A549 (cell line): Measurements from ENCODE around the gene PYURF. TPM values are rescaled to one million over a fixed set of nuclear protein-coding genes. Genes with fewer than 3 reads are reported as not detected.
A peak's percentile ranks its signal among the peaks of the same experiment; 100 is the strongest.

Experiments used
- ATAC-seq, 2 experiments: fragments of 200-7000 bp in 1 of 2; fragments of >200 bp in 1 of 2; cut with Nextera tagmentation in 1 of 2; cut with Tn5 transposase in 1 of 2; 3 replicates each; pipeline versions ENCODE4 v1.8.0 to v1.9.1; 2018 to 2020; ENCODE audit warnings: mild to moderate bottlenecking in 1 of 2, moderate library complexity in 1 of 2
- CTCF ChIA-PET: fragments of 300-600 bp; sonication (Branson Sonifier 250); formaldehyde crosslinking; extraction: SDS; loops from one replicate; lab custom pipeline; 2021; ENCODE audit warnings: antibody characterized with exemption, inconsistent platforms; lab: Yijun Ruan, JAX
- POLR2A ChIA-PET: fragments of 350-600 bp; formaldehyde crosslinking; extraction: SDS; loops from one replicate; lab custom pipeline; 2021; ENCODE audit warnings: antibody characterized with exemption, inconsistent platforms; lab: Yijun Ruan, JAX
- DNase-seq, 2 experiments: peaks; one replicate each; pipeline versions ENCODE4 v3.0.0 to v3.0.0-alpha.2; 2011 to 2016; ENCODE audit warnings: low read depth in 1 of 2, low spot score in 1 of 2
- FAIRE-seq: peaks from 2 replicates; lab custom pipeline; 2011; peaks lifted over from hg19 to GRCh38; lab: Jason Lieb, UNC
- H3K27ac ChIP-seq, 2 experiments: fragments of >200 bp; sonication (Bioruptor Twin); formaldehyde crosslinking; 3 replicates each; pipeline ENCODE4 v1.5.1; 2016 to 2017
- H3K4me1 ChIP-seq: fragments of >200 bp; sonication (Bioruptor Twin); formaldehyde crosslinking; 3 replicates; pipeline ENCODE4 v1.6.1; 2016
- H3K4me2 ChIP-seq: fragments of >200 bp; sonication (Bioruptor Twin); formaldehyde crosslinking; 3 replicates; pipeline ENCODE4 v1.6.1; 2016
- H3K4me3 ChIP-seq: fragments of >200 bp; sonication (Bioruptor Twin); formaldehyde crosslinking; 3 replicates; pipeline ENCODE4 v1.5.1; 2016
- H3K9me3 ChIP-seq: fragments of >200 bp; sonication (Bioruptor Twin); formaldehyde crosslinking; 3 replicates; pipeline ENCODE4 v1.6.1; 2016
- BCL3 ChIP-seq: fragments of >200 bp; sonication (Bioruptor Twin); formaldehyde crosslinking; IDR thresholded peaks from 3 replicates; pipeline ENCODE4 v1.6.1; 2016
- BHLHE40 ChIP-seq: IDR thresholded peaks from 2 replicates; pipeline ENCODE4 v1.6.1; 2012; ENCODE audit warnings: low read depth, low read length, inconsistent platforms
- CBX2 ChIP-seq: fragments of 200-600 bp; sonication (generic); IDR thresholded peaks from 2 replicates; pipeline ENCODE4 v1.6.1; 2016; ENCODE audit warnings: low read depth, mild to moderate bottlenecking, borderline replicate concordance
- CBX8 ChIP-seq: fragments of 200-600 bp; sonication (generic); IDR thresholded peaks from 2 replicates; pipeline ENCODE4 v1.6.1; 2016
- CHD4 ChIP-seq: fragments of 200-600 bp; sonication (generic); IDR thresholded peaks from 2 replicates; pipeline ENCODE4 v1.6.1; 2016; ENCODE audit warnings: antibody characterized with exemption, mild to moderate bottlenecking, borderline replicate concordance
- CTCF ChIP-seq: fragments of >200 bp; sonication (Bioruptor Twin); formaldehyde crosslinking; IDR thresholded peaks from 3 replicates; pipeline ENCODE4 v1.5.1; 2016
- E2F6 ChIP-seq: IDR thresholded peaks from 2 replicates; pipeline ENCODE4 v1.6.1; 2012; ENCODE audit warnings: low read depth, borderline replicate concordance
- EHF ChIP-seq: fragments of 250-450 bp; sonication (Bioruptor Pico); IDR thresholded peaks from 2 replicates; pipeline ENCODE4 v1.5.0; 2020; ENCODE audit warnings: mild to moderate bottlenecking
- ELK1 ChIP-seq: fragments of 150-350 bp; IDR thresholded peaks from 2 replicates; pipeline ENCODE4 v1.6.1; 2014; ENCODE audit warnings: low read depth, mild to moderate bottlenecking, low read length
- ESRRA ChIP-seq: fragments of 150-350 bp; IDR thresholded peaks from 2 replicates; pipeline ENCODE4 v1.6.1; 2014; ENCODE audit warnings: mild to moderate bottlenecking, low read length, borderline replicate concordance
- FOSB ChIP-seq: fragments of 250-450 bp; sonication (Bioruptor Pico); IDR thresholded peaks from 2 replicates; pipeline ENCODE4 v1.5.0; 2020; ENCODE audit warnings: mild to moderate bottlenecking, moderate library complexity
- HES2 ChIP-seq: fragments of >200 bp; sonication (Bioruptor Twin); formaldehyde crosslinking; IDR thresholded peaks from 2 replicates; pipeline ENCODE4 v1.6.1; 2016
- HEYL ChIP-seq: fragments of 250-450 bp; sonication (Bioruptor Pico); IDR thresholded peaks from 2 replicates; pipeline ENCODE4 v1.8.0; 2021; ENCODE audit warnings: mild to moderate bottlenecking, moderate library complexity
- HOXA7 ChIP-seq: fragments of 250-450 bp; sonication (Bioruptor Pico); IDR thresholded peaks from 2 replicates; pipeline ENCODE4 v1.5.0; 2020; ENCODE audit warnings: mild to moderate bottlenecking, moderate library complexity
- JUN ChIP-seq, 2 experiments: fragments of >200 bp; sonication (Bioruptor Twin); formaldehyde crosslinking; IDR thresholded peaks; 2 replicates in 1 of 2; 3 replicates in 1 of 2; pipeline ENCODE4 v1.6.1; 2016 to 2017
- MAFK ChIP-seq: fragments of 450-650 bp; IDR thresholded peaks from 2 replicates; pipeline ENCODE4 v1.6.1; 2014; ENCODE audit not compliant: partially characterized antibody
- MAX ChIP-seq: IDR thresholded peaks from 2 replicates; pipeline ENCODE4 v1.6.1; 2012
- MAZ ChIP-seq: fragments of 150-350 bp; IDR thresholded peaks from 2 replicates; pipeline ENCODE4 v1.6.1; 2014; ENCODE audit warnings: antibody characterized with exemption, low read depth, low read length, borderline replicate concordance
- PBX3 ChIP-seq: IDR thresholded peaks from 2 replicates; pipeline ENCODE4 v1.6.1; 2012
- POLR2A ChIP-seq: IDR thresholded peaks from 2 replicates; pipeline ENCODE4 v1.6.1; 2012; ENCODE audit warnings: mild to moderate bottlenecking, low read length
- POLR2AphosphoS2 ChIP-seq: conservative IDR thresholded peaks from 2 replicates; pipeline ENCODE4 v1.6.1; 2012; ENCODE audit warnings: low read length, improper control_type of control experiment, inconsistent platforms
- RARB ChIP-seq: fragments of 250-450 bp; sonication (Bioruptor Pico); IDR thresholded peaks from 2 replicates; pipeline ENCODE4 v1.8.0; 2021; ENCODE audit warnings: mild to moderate bottlenecking, moderate library complexity
- RCOR1 ChIP-seq: fragments of 150-350 bp; IDR thresholded peaks from 2 replicates; pipeline ENCODE4 v1.6.1; 2014; ENCODE audit warnings: antibody characterized with exemption, low read length, low read depth
- REST ChIP-seq: fragments of 200-600 bp; sonication (generic); IDR thresholded peaks from 2 replicates; pipeline ENCODE4 v1.6.1; 2016; ENCODE audit warnings: antibody characterized with exemption, mild to moderate bottlenecking, moderate library complexity
- TP53 ChIP-seq: fragments of 250-450 bp; sonication (Bioruptor Pico); IDR thresholded peaks from 2 replicates; pipeline ENCODE4 v1.5.0; 2021; ENCODE audit warnings: mild to moderate bottlenecking, moderate library complexity
- ZC3H11A ChIP-seq: fragments of 450-650 bp; IDR thresholded peaks from 2 replicates; pipeline ENCODE4 v1.6.1; 2014; ENCODE audit warnings: antibody characterized with exemption, mild to moderate bottlenecking
- polyA plus RNA-seq, 4 experiments: library from polyadenylated mRNA; depleted of rRNA in 3 of 4; stranded (reverse); fragments of >200 nt; fragmentation: RNase III in 1 of 4; extraction: RNeasy Plus Mini Kit Qiagen cat#74134 plus additional on column Dnase treatment in 1 of 4; gene quantifications; 2 replicates in 3 of 4; 3 replicates in 1 of 4; pipeline ENCODE4 v1.2.3, GENCODE V29; 2011 to 2017

The PYURF gene
- polyA plus RNA-seq, 2 of the 4 experiments (the other 2 are of a cell fraction), result 70.2 to 72.7 TPM

- TF ChIP-seq ELK1, result no peak
- peak; percentile 91 for TF ChIP-seq POLR2A
- no peak for TF ChIP-seq HES2
- TF ChIP-seq FOSB (CRISPR knock-in tag), result no peak
- TF ChIP-seq TP53 (CRISPR knock-in tag), result no peak
- TF ChIP-seq CBX8, result no peak
- TF ChIP-seq RCOR1, result no peak
- no peak for TF ChIP-seq MAFK
Observed at GRCh38 chr4:88523325-88524129, at the start of gene PYURF (continued).

- no peak for FAIRE-seq
- H3K4me2 ChIP-seq, result no peak overlapping the region
- DNase-seq, result no peak
- no peaks in the 10 kb centered on the region for H3K4me1 ChIP-seq
- H3K9me3 ChIP-seq, result no peaks in the 10 kb centered on the region
- POLR2A ChIA-PET, result no interaction called here
- no peak for ATAC-seq
- TF ChIP-seq PBX3, result no peak
- no peak for TF ChIP-seq ELK1
- no peak for TF ChIP-seq E2F6
- no peak for TF ChIP-seq MAX
- no peak for TF ChIP-seq MAZ
- no peak for TF ChIP-seq BCL3
- TF ChIP-seq BHLHE40, result no peak
- no peak for TF ChIP-seq EHF
- TF ChIP-seq POLR2AphosphoS2, result no peak
- no peak for TF ChIP-seq HEYL (CRISPR knock-in tag)
- no peak for TF ChIP-seq REST
- TF ChIP-seq FOSB (CRISPR knock-in tag), result no peak
- no peak for TF ChIP-seq CHD4
- TF ChIP-seq JUN (IDR thresholded peaks at IDR 0.05), result no peak
- no peak for TF ChIP-seq RARB (CRISPR knock-in tag)
- TF ChIP-seq CBX2, result no peak
- no peak for TF ChIP-seq ESRRA
- no peak for TF ChIP-seq CTCF
- no peak for TF ChIP-seq HOXA7
- TF ChIP-seq ZC3H11A, result no peak
- TF ChIP-seq, all 56 proteins: peak for 0
- no peak overlapping the region for H3K4me3 ChIP-seq
- H3K27ac ChIP-seq, result no peak overlapping the region
- CTCF ChIA-PET, result no interaction called here
Observed at GRCh38 chr4:88570001-88570400, 46.4 kb upstream of the PYURF start.
